ENCODE data around the gene STRBP. TPM values are rescaled to one million over a fixed set of nuclear protein-coding genes. Genes with fewer than 3 reads are reported as not detected.
"Not testable (repeated sequence)": the region's sequence is repeated elsewhere in the genome, so short reads cannot be mapped to it uniquely, and the experiment has no call there.

Gene STRBP
- polyA plus RNA-seq, 5 donors, result 30.4 to 38.3 (median 37.5) TPM

GRCh38 chr9:123194023-123194422 is 74.4 kb downstream of the STRBP start:
- DNase-seq, result no peak

DNA sequence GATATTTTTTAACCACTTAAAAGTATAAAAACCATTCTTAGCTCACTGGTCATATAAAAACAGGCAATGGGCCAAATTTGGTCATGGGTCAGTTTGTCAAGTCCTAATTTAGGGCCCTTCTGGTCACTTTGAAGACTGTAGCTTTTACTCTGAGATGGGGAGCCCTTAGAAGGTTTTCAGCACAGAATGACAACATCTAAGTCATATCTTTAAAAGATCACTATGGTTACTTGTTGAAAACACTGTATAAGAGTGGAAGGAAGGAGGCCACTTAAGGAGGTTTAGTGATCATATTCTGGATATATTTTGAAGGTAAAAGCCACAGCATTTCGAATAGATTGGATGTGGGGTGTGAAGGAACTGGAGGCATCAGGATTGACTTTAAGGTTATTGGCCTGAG is 76.7 kb downstream of the STRBP start:
- no peak for DNase-seq

DNA sequence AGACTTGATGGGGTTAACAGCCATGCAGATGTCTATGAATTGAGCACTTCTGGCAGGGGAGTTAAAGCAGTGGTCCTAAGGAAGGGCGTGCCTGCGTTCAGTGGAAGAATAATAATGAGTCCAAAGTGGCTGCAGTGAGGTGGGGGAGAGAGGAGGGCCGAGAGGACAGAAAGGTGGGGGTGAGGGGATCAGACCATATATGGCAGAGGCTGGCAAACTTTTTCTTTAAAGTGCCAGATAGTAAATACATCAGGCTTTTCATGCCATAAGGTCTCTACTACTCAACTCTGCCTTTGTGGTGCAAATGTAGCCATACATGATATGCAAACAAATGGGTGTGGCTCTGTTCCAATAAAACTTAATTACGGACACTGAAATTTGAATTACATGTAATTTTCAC is 77.1 kb downstream of the STRBP start:
- DNase-seq, result no peak

DNA sequence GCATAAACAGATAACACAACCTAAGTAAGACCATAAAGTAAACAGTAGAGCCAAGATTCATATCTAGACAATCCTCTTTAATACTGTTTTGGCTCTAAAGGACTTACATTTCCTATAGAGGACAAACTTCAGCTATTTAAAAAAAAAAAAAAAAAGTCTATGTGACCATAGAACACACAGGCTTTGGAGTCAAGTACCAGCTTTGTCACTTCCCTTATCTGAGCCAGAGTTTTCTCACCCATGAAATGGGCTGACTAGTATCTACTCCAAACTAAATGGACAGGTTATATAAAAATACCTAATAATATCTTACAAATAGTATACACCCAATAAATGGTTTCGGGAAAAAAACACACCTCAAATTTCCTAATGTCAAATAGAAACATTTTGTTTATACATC is 81.3 kb downstream of the STRBP start:
- no peak for DNase-seq

DNA sequence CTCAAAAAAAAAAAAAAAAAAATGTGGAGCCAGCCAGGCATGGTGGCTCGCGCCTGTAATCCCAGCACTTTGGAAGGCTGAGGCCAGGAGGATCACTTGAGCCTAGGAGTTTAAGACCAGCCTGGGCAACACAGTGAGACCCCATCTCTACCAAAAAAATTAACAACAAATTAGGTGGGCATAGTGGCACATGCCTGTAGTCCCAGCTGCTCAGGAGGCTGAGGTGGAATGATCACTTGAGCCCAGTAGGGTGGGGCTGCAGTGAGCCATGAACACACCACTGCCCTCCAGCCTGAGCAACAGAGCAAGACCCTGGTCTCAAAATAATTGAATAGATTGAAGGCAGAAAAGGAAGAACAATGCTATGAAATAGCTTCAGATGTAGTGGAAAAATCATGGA is 82.4 kb downstream of the STRBP start:
- not testable (repeated sequence) for DNase-seq

DNA sequence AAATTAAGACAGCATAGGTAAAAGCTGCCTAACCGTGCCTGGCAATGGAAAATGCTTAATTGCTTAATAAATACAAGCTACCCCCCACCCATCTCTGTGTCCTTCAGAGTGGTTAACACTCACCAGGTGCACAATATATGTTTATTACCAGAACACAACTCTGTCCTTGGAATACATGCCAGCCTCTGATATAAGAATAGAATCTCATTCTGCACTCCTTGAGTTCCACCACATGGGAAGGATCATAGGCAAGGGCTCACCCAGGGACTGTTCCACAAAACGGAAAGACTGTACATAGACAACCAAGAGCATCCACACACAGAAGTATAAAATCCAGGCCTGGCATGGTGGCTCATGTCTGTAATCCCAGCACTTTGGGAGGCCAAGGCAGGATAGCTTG is 91.4 kb downstream of the STRBP start:
- DNase-seq, result no peak

- no peak for DNase-seq
Observed at GRCh38 chr9:123175854-123176629, 92.3 kb downstream of the STRBP start.

GRCh38 chr9:123174887-123175518 is 93.4 kb downstream of the STRBP start:
- DNase-seq, result no peak

DNA sequence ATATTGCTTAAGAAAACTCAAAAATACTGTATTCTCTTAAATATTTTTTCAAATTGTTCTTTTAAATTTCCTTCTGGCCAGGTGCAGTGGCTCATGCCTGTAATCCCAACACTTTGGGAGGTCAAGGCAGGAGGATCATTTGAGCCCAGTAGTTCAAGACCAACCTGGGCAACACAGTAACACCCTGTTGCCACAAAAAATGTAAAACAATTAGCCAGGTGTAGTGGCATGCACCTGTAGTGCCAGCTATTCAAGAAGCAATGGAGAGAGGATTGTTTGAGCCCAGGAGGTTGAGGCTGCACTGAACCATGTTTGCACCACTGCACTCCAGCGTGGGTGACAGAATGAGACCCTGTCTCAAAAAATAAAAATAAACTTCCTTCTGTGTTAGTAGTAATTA is 94.3 kb downstream of the STRBP start:
- no peak for DNase-seq

GRCh38 chr9:123169926-123170325 is 98.5 kb downstream of the STRBP start:
- no peak for DNase-seq

DNA sequence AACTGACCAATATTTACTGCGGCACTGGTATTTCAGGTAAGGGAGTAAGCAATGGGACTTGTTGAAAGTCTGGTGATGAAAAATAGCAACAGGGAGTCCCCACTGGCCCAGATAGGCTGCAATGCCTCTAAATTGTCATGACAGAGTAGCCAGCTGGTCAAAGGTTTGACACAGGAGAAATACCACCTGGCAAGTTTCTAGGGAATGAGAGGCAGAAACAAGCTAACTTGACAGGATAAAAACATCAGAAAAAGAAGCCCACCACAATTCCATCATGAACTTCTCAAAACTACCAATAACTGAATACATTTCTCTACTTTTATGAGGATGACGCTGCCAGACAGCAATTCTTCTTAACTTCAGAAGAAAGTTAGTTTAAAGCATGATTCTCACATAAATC is 99.8 kb downstream of the STRBP start:
- no peak for DNase-seq

DNA sequence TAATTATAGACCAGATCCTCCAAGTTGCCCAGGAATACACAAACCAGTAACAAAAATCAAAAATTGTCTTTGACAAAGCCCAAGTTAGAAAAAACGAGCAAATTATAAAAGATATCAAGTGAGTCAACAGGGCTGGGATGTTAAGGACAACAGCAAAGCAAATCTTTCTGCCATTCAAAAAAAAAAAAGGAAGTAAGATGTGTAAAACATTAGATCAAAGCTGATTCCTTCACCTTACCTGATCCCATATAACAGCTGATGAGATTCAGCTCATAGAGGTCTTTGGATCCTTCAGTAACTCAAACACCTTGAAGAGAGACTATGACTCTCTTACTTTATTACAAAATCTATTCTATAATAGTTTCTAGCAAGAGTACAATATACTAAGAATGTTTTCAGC is 100.9 kb downstream of the STRBP start:
- DNase-seq, result no peak

GRCh38 chr9:123165813-123166212 is 102.6 kb downstream of the STRBP start:
- no peak for DNase-seq

- no peak for DNase-seq
Observed at GRCh38 chr9:123164285-123164684, 104.1 kb downstream of the STRBP start.

GRCh38 chr9:123162791-123163345 is 105.5 kb downstream of the STRBP start:
- DNase-seq, result no peak

GRCh38 chr9:123162360-123162759 is 106.0 kb downstream of the STRBP start:
- no peak for DNase-seq

DNA sequence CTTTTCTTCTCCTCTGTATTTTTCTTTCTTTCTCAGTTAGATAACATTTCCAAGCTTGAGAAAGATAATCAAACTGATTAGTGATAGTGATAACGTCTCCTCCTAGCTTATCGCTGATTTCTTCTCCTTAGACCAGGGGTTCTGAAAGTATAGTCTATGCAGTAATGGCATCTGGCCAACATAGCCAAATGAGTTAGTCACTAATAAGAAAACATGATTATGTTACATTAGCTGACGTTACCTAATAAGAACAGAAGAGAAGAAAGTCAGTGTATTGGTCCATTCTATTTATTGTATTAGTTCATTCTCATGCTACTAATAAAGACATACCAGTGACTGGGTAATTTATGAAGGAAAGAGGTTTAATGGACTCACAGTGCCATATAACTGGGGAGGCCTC is 111.2 kb downstream of the STRBP start:
- no peak for DNase-seq

DNA sequence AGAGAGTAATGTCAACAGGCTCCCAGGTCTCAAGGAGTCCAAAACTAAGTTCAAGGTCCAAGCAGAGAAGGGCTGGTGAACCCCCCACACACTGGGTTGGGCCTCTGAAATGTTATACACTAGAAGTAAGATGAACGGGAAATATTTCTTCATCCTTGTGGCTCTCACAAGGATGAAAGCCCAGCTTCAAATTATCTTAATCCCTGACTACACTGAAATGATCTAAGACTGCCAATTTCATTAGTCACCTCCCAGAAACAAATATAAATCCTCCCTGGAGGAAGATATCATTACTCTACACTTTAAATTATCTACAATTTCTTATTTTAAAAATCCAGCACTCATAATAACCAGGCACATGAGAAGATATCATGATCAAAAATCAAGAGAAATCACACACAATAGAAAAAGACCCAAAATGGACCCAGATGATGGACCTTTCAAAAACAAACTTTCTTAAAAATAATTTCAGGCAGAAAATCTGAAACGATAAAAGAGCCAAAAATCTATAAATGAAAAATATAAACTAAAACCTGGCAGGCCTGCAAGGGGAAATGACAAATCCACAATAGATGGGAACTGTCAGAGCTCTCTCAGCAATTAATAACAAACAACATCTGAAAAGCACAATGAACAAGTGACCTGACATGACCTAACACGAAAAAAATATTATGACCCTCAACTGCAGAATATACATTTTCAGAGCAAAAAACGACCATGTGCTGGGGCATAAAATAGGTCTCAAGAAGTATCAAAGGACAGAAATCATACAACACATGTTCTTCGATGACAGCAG is 117.5 kb downstream of the STRBP start:
- DNase-seq, result no peak

DNA sequence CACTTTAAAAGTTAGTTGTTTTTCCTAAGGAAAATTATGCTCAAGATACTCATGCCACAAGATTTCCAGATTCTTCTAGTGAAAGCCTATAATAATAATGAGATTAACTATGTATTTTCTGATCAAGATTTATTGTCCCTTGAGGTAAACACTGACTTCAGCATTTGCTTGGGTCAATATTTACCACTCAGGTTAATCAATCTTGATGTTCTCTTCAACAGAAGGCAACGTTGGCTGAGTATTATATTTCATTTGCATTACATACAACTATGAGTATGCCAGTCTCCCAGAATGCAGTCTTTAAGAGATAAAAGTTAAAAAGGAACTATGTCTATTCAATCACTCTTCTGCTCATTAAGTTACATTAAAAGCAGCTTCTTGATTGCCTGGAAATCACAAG is 119.3 kb downstream of the STRBP start:
- DNase-seq, result no peak

DNA sequence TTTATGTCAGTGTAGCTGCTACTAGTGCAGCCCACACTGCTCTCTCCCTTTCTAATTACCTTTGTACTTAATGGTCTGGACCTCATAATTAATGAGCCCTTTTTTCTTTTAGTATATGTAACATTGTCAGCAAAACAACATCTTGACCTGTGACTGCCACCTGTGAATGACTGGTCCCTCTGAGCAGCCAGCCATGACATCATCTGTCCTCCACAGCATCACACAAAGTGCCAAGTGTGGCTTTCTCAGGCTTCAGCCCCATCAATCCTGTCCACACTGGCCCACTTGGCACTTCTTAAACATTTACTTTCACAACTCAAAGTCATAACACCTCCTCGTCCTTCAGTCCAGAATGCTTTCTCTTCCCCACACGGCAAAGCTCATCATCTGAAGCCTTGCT is 130.2 kb downstream of the STRBP start:
- DNase-seq, result no peak

GRCh38 chr9:123135430-123135829 is 133.0 kb downstream of the STRBP start:
- DNase-seq, result no peak

- DNase-seq, result no peak
Observed at GRCh38 chr9:123132696-123133095, 135.7 kb downstream of the STRBP start.

GRCh38 chr9:123131993-123132392 is 136.4 kb downstream of the STRBP start:
- DNase-seq, result no peak
